Activated B cell treated with CpG ODN at 0.5 μM for 24 hours (primary cell): ENCODE data around the gene ERCC6L. TPM values are rescaled to one million over a fixed set of nuclear protein-coding genes. Genes with fewer than 3 reads are reported as not detected.

Experiments used
- ATAC-seq: fragments of 200-7000 bp; cut with Tn5 transposase; one replicate; pipeline ENCODE4 v1.10.0; 2021; ENCODE audit warnings: low read depth, mild to moderate bottlenecking, moderate library complexity
- CTCF ChIA-PET: fragments of 350-600 bp; sonication (Branson Sonifier 250); formaldehyde crosslinking; loops from one replicate; lab custom pipeline; 2021; ENCODE audit warnings: antibody characterized with exemption; lab: Charles Lee
- POLR2A ChIA-PET: fragments of 350-600 bp; sonication (Branson Sonifier 250); formaldehyde crosslinking; loops from one replicate; lab custom pipeline; 2021; ENCODE audit warnings: antibody characterized with exemption; lab: Charles Lee
- DNase-seq: peaks from one replicate; pipeline ENCODE4 v3.0.0; 2022
- H3K27ac Mint-ChIP-seq: one replicate; pipeline ENCODE4 v1.8.0; 2020; ENCODE audit warnings: mixed read lengths
- H3K27me3 Mint-ChIP-seq: one replicate; pipeline ENCODE4 v1.8.0; 2021; ENCODE audit warnings: mixed read lengths
- H3K36me3 Mint-ChIP-seq: one replicate; pipeline ENCODE4 v1.8.0; 2021; ENCODE audit warnings: low read depth, mixed read lengths
- H3K4me1 Mint-ChIP-seq: one replicate; pipeline ENCODE4 v1.8.0; 2021; ENCODE audit warnings: mixed read lengths
- H3K4me3 Mint-ChIP-seq: one replicate; pipeline ENCODE4 v1.8.0; 2020; ENCODE audit warnings: mild to moderate bottlenecking, mixed read lengths
- H3K9me3 Mint-ChIP-seq: one replicate; pipeline ENCODE4 v1.8.0; 2020; ENCODE audit warnings: mixed read lengths
- CTCF ChIP-seq: fragments of 200-600 bp; IDR thresholded peaks from one replicate; pipeline ENCODE4 v1.8.0; 2022; ENCODE audit warnings: antibody characterized with exemption, mild to moderate bottlenecking
- intact Hi-C: fragments of 100-400 bp; cut with micrococcal nuclease; formaldehyde crosslinking; loops from one replicate; pipeline ENCODE4 v1.15.1; 2024
- total RNA-seq: library from RNA; stranded (reverse); gene quantifications from 2 replicates; pipeline ENCODE4 v1.2.3, GENCODE V29; 2022

The ERCC6L gene
- total RNA-seq, 1 donor from 2014 or later, result 0.91 TPM

DNA sequence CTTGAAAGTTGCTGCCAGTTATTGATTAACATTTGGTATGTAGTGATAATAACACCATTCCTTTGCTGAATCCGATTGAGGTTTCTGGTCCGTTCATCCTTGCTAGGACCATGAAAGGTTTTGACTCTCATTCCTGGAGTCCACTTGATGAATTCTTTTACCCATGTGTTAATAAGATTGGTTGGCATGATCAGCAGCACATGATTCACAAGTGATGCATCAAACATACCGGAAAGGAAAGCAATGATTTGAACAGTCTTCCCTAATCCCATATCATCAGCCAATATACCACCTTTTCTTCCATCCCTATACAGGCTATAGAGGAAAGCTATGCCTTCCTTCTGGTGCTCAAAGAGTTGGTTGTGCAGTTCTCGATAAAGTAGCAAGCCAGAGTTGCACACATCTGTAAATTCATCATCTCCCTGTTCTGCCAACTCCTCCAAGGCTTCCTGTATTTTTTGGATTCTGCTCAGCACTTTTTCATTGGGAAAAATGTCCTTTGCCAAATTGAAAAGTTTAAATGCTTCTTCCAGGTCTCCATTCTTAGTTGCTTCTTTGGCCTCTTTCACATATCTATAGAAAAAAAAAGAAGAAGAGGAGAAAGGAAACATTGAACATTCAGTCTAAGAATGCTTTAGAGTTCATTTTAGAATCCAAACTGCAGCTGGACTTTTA lies 30.6 kb downstream of the ERCC6L start:
- H3K36me3 Mint-ChIP-seq, result peaks cover 27% of the 10 kb centered on the region
- no peaks in the 10 kb centered on the region for H3K9me3 Mint-ChIP-seq
- no peaks in the 10 kb centered on the region for H3K27me3 Mint-ChIP-seq
- no peaks in the 10 kb centered on the region for H3K4me1 Mint-ChIP-seq
- intact Hi-C loops, result no loop called here
- ChIA-PET CTCF (no interaction called here), POLR2A (no interaction called here)
- H3K4me3 Mint-ChIP-seq, result no peak overlapping the region
- no peak for TF ChIP-seq CTCF
- ATAC-seq (no peak), DNase-seq (no peak)
- no peak overlapping the region for H3K27ac Mint-ChIP-seq

- Mint-ChIP-seq H3K36me3 (peaks cover 29% of the 10 kb centered on the region), H3K4me3 (no peak overlapping the region), H3K9me3 (no peaks in the 10 kb centered on the region), H3K27me3 (no peaks in the 10 kb centered on the region), H3K27ac (no peak overlapping the region), H3K4me1 (no peaks in the 10 kb centered on the region)
- CTCF ChIA-PET, result no interaction called here
- TF ChIP-seq CTCF, result no peak
- no peak for ATAC-seq
- POLR2A ChIA-PET, result interaction anchor here (0.5 kb wide), 1 partner anchor 15 kb away, joined by 3 read pairs; no protein-coding TSS in a partner anchor
- DNase-seq, result no peak
- intact Hi-C loops, result no loop called here
Observed at GRCh38 chrX:72207366-72207765, 31.5 kb downstream of the ERCC6L start.

DNA sequence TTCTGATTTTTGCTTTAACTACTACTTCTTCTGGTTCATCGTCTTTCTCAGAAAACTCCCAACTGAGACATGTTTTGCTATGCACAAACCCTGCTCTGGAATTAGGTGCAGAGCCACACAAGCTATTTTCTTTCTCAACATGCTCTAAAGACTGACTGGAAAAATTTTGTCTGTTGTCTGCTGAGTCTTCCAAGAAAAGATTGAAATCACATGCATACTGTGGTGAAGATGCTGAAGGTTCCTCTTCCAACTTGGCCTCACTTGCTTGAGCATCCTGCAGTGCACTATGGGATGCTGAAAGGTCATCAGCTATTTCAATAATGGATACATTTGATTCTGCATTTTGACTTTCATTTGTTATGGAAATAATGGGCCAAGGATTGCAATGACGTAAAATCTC lies 33.1 kb downstream of the ERCC6L start:
- no peaks in the 10 kb centered on the region for H3K9me3 Mint-ChIP-seq
- no peaks in the 10 kb centered on the region for H3K4me1 Mint-ChIP-seq
- CTCF ChIA-PET, result no interaction called here
- TF ChIP-seq CTCF, result no peak
- intact Hi-C loops, result no loop called here
- DNase-seq (no peak), ATAC-seq (no peak)
- peaks cover 30% of the 10 kb centered on the region for H3K36me3 Mint-ChIP-seq
- H3K27ac Mint-ChIP-seq, result no peak overlapping the region
- POLR2A ChIA-PET, result no interaction called here
- H3K4me3 Mint-ChIP-seq, result no peak overlapping the region
- H3K27me3 Mint-ChIP-seq, result no peaks in the 10 kb centered on the region

DNA sequence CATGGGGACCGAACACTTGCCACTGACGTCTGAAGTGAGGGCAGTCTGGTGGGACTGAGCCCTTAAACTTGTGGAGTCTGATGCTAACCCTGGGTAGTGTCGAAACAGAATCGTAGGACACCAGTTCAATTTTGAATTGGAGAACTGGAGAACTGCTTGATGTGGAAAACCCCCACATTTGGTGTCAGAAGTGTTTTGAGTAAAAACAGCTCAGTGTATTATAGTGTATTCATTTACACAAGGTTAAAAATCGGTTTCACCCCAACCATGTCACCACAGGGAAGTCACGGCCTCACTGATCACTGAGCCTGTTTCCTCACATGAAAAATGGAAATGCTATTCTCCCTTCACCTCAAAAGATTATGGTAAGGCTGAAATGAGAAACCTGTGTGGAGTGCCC lies 35.4 kb downstream of the ERCC6L start:
- Mint-ChIP-seq H3K4me1 (no peaks in the 10 kb centered on the region), H3K4me3 (no peak overlapping the region), H3K9me3 (no peaks in the 10 kb centered on the region), H3K27ac (no peak overlapping the region), H3K36me3 (peaks cover 30% of the 10 kb centered on the region), H3K27me3 (no peaks in the 10 kb centered on the region)
- DNase-seq, result no peak
- TF ChIP-seq CTCF, result no peak
- ATAC-seq, result no peak
- CTCF ChIA-PET, result no interaction called here
- intact Hi-C loops, result no loop called here
- POLR2A ChIA-PET, result no interaction called here

DNA sequence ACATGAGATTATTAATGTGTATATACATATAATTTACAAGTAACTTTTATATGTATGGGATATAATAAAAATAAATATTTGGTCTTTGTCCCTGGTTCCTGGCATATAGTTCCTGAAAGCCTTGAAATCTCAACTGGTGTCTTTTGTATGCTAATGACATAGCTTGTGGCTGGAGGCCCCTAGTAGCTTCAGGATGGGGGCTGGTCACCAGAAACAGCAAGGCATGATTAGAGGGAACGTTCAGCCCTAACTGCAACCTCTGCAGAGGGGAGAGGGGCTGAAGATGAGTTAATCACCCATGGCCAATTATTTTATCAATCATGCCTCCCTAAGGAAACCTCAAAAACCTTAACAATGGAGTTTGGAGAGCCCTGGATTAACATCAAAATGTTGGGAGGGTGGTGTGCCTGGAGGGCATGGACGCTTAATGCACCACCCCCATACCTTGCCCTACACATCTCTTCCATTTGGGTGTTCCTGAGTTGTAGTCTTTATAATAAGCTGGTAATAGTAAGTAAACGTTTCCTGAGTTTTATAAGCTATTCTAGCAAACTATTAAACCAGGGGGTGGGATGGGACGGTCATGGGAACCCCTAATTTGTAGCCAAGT lies 35.9 kb downstream of the ERCC6L start:
- no peaks in the 10 kb centered on the region for H3K9me3 Mint-ChIP-seq
- no peaks in the 10 kb centered on the region for H3K27me3 Mint-ChIP-seq
- CTCF ChIA-PET, result no interaction called here
- H3K4me3 Mint-ChIP-seq, result no peak overlapping the region
- intact Hi-C loops, result no loop called here
- DNase-seq, result no peak
- peaks cover 31% of the 10 kb centered on the region for H3K36me3 Mint-ChIP-seq
- H3K4me1 Mint-ChIP-seq, result no peaks in the 10 kb centered on the region
- H3K27ac Mint-ChIP-seq, result no peak overlapping the region
- TF ChIP-seq CTCF, result no peak
- ATAC-seq, result no peak
- POLR2A ChIA-PET, result no interaction called here
